H1 (cell line): Measurements from ENCODE around the gene ISOC1. TPM values are rescaled to one million over a fixed set of nuclear protein-coding genes. Genes with fewer than 3 reads are reported as not detected.

Source experiments
- ASH2L ChIP-seq: fragments of 200-600, 300-600 bp; sonication (generic); IDR thresholded peaks from one replicate; pipeline ENCODE4 v1.7.1; 2017; ENCODE audit warnings: low read length
- CTCF ChIP-seq, 3 experiments: IDR thresholded peaks; 1 replicate in 2 of 3; 2 replicates in 1 of 3; pipeline versions ENCODE4 v1.5.1 to v1.6.1; 2011; ENCODE audit warnings: low read length in 3 of 3, mild to moderate bottlenecking in 3 of 3, inconsistent platforms in 2 of 3, low read depth in 1 of 3, moderate library complexity in 1 of 3; ENCODE audit not compliant: insufficient read depth in 1 of 3; ENCODE audit errors: control extremely low read depth in 1 of 3
- SUZ12 ChIP-seq: fragments of 200-600 bp; sonication (generic); IDR thresholded peaks from 2 replicates; pipeline ENCODE4 v1.6.1; 2012; ENCODE audit warnings: mild to moderate bottlenecking, inconsistent platforms, low read length, moderate library complexity, mixed read lengths
- polyA plus RNA-seq, 7 experiments: library from polyadenylated mRNA; depleted of rRNA in 3 of 7; stranded (reverse) in 5 of 7; unstranded in 2 of 7; fragments of >200 nt in 5 of 7; fragments of 200-250 nt in 2 of 7; gene quantifications; 1 replicate in 5 of 7; 2 replicates in 1 of 7; 4 replicates in 1 of 7; pipeline versions ENCODE4 v1.2.1 to v1.2.3, GENCODE V29; 2011 to 2013; ENCODE audit warnings: missing spikeins in 2 of 7, mixed read lengths in 2 of 7
- total RNA-seq: library from RNA; stranded (reverse); fragmentation: NEBNext Ultra II Directional; extraction: Animal tissue kit (Norgen Biotek cat#: 25700); gene quantifications from 2 replicates; pipeline ENCODE4 v1.2.1, GENCODE V29; 2021

ISOC1 gene
- total and polyA plus RNA-seq, 2 of the 8 experiments (the other 6 are each of a cell fraction or from before 2014, with no cell fraction given), result 27.7 to 34.9 TPM

GRCh38 chr5:129110742-129111141, 16.2 kb downstream of the ISOC1 start (continued):
- TF ChIP-seq CTCF (IDR thresholded peaks at IDR 0.05; ENCODE audit: control extremely low read depth in 1 of 3, insufficient read depth in 1 of 3, low read depth in 1 of 3, low read length in 3 of 3) (no peak), ASH2L (no peak), SUZ12 (no peak)
- TF ChIP-seq, all 59 proteins: peak for 0
